ENCODE results near the gene C17orf107. TPM values are rescaled to one million over a fixed set of nuclear protein-coding genes. Genes with fewer than 3 reads are reported as not detected.

Gene C17orf107
- polyA plus RNA-seq, 1 donor from 2014 or later: 0.45 TPM

DNA sequence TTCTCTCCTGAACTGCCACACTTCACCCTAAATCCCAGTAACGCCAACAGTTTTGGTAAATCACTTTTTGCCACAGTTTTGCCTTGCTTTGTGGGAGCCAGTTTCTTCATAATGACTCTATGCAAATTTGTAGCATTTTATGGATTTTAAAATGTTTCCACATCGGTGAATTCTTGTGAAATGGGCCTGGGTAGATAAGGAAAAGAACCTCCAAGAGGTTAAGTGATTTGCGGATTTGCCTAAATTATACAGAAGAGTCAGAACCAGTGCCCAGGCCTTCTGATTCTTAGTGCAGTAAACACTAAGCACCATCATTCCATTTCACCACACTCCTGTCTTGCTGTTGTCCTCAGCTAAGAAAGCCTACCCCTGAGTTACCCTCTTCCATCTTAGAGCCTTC, 48.3 kb upstream of the C17orf107 start:
- no peaks in the 10 kb centered on the region for H3K9me2 ChIP-seq (ENCODE audit: insufficient read depth, low read length)
- H4K20me1 ChIP-seq (ENCODE audit: insufficient read depth): no peaks in the 10 kb centered on the region
- peaks cover 5% of the 10 kb centered on the region for H3K79me2 ChIP-seq (replicated peaks; ENCODE audit: insufficient read depth, low read length)
- no peak overlapping the region for H3K9ac ChIP-seq (ENCODE audit: low read length)
- no peaks in the 10 kb centered on the region for H3K9me3 ChIP-seq (ENCODE audit: low read length)
- H3K27ac ChIP-seq (ENCODE audit: low read length): no peak overlapping the region
- no peaks in the 10 kb centered on the region for H3K27me3 ChIP-seq (ENCODE audit: insufficient read depth, low read depth, low read length)
- no peak for TF ChIP-seq EZH2 (IDR thresholded peaks at IDR 0.05; ENCODE audit: borderline replicate concordance, insufficient read depth, low read length, poor library complexity, severe bottlenecking)
- no peak for TF ChIP-seq SMC3 (conservative IDR thresholded peaks at IDR 0.05; ENCODE audit: poor library complexity)
- no peak for TF ChIP-seq POLR2AphosphoS5 (IDR thresholded peaks at IDR 0.05)
- TF ChIP-seq, protein P1, sequence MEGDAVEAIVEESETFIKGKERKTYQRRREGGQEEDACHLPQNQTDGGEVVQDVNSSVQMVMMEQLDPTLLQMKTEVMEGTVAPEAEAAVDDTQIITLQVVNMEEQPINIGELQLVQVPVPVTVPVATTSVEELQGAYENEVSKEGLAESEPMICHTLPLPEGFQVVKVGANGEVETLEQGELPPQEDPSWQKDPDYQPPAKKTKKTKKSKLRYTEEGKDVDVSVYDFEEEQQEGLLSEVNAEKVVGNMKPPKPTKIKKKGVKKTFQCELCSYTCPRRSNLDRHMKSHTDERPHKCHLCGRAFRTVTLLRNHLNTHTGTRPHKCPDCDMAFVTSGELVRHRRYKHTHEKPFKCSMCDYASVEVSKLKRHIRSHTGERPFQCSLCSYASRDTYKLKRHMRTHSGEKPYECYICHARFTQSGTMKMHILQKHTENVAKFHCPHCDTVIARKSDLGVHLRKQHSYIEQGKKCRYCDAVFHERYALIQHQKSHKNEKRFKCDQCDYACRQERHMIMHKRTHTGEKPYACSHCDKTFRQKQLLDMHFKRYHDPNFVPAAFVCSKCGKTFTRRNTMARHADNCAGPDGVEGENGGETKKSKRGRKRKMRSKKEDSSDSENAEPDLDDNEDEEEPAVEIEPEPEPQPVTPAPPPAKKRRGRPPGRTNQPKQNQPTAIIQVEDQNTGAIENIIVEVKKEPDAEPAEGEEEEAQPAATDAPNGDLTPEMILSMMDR (IDR thresholded peaks at IDR 0.05; ENCODE audit: poor library complexity, severe bottlenecking): no peak
- TF ChIP-seq RAD21 (conservative IDR thresholded peaks at IDR 0.05): no peak
- TF ChIP-seq MXI1 (conservative IDR thresholded peaks at IDR 0.05; ENCODE audit: poor library complexity, severe bottlenecking): no peak
- no peak for TF ChIP-seq EP300 (conservative IDR thresholded peaks at IDR 0.05; ENCODE audit: poor library complexity, severe bottlenecking)
- no peak for TF ChIP-seq TAF1 (IDR thresholded peaks at IDR 0.05; ENCODE audit: low read depth)
- TF ChIP-seq, protein P2, sequence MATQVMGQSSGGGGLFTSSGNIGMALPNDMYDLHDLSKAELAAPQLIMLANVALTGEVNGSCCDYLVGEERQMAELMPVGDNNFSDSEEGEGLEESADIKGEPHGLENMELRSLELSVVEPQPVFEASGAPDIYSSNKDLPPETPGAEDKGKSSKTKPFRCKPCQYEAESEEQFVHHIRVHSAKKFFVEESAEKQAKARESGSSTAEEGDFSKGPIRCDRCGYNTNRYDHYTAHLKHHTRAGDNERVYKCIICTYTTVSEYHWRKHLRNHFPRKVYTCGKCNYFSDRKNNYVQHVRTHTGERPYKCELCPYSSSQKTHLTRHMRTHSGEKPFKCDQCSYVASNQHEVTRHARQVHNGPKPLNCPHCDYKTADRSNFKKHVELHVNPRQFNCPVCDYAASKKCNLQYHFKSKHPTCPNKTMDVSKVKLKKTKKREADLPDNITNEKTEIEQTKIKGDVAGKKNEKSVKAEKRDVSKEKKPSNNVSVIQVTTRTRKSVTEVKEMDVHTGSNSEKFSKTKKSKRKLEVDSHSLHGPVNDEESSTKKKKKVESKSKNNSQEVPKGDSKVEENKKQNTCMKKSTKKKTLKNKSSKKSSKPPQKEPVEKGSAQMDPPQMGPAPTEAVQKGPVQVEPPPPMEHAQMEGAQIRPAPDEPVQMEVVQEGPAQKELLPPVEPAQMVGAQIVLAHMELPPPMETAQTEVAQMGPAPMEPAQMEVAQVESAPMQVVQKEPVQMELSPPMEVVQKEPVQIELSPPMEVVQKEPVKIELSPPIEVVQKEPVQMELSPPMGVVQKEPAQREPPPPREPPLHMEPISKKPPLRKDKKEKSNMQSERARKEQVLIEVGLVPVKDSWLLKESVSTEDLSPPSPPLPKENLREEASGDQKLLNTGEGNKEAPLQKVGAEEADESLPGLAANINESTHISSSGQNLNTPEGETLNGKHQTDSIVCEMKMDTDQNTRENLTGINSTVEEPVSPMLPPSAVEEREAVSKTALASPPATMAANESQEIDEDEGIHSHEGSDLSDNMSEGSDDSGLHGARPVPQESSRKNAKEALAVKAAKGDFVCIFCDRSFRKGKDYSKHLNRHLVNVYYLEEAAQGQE (IDR thresholded peaks at IDR 0.05; ENCODE audit: borderline replicate concordance): no peak
- no peak overlapping the region for H2AFZ ChIP-seq (ENCODE audit: low read depth, low read length)
- H3K4me3 ChIP-seq (ENCODE audit: low read length): no peak overlapping the region
- no peaks in the 10 kb centered on the region for H3K36me3 ChIP-seq (ENCODE audit: insufficient read depth, low read length)
- H3F3A ChIP-seq (ENCODE audit: insufficient read depth, low read length, poor library complexity, severe bottlenecking): no peaks in the 10 kb centered on the region
- H3K4me2 ChIP-seq (ENCODE audit: low read length): no peak overlapping the region

DNA sequence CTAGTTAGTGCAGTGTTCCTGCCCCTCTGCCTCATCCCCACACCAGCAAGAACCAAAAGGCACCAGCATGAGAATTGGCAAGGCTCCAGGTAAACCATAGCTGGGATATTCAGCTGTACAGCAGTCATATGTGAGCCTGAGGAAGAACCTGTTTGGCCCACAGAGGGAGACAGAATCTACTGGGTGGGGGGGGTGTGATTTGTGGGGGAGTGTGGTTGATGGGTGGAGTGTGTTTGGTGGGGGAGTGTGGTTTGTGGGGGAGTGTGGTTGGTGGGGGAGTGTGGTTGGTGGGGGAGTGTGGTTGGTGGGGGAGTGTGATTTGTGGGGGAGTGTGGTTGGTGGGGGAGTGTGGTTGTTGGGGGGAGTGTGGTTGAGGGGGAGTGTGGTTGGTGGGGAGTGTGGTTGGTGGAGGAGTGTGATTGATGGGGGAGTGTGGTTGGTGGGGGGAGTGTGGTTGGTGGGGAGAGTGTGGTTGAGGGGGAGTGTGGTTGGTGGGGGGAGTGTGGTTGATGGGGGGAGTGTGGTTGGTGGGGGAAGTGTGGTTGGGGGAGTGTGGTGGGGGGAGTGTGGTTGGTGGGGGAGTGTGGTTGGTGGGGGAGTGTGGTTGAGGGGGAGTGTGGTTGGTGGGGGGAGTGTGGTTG, 46.6 kb upstream of the C17orf107 start:
- Histone ChIP-seq H3K27me3 (ENCODE audit: insufficient read depth, low read depth, low read length) (no peaks in the 10 kb centered on the region), H3F3A (ENCODE audit: insufficient read depth, low read length, poor library complexity, severe bottlenecking) (no peaks in the 10 kb centered on the region), H3K4me3 (ENCODE audit: low read length) (no peak overlapping the region), H4K20me1 (ENCODE audit: insufficient read depth) (no peaks in the 10 kb centered on the region), H3K9ac (ENCODE audit: low read length) (no peak overlapping the region), H3K27ac (ENCODE audit: low read length) (no peak overlapping the region), H3K79me2 (replicated peaks; ENCODE audit: insufficient read depth, low read length) (no peaks in the 10 kb centered on the region), H3K4me2 (ENCODE audit: low read length) (no peak overlapping the region), H3K36me3 (ENCODE audit: insufficient read depth, low read length) (no peaks in the 10 kb centered on the region), H3K9me3 (ENCODE audit: low read length) (no peaks in the 10 kb centered on the region), H3K9me2 (ENCODE audit: insufficient read depth, low read length) (no peaks in the 10 kb centered on the region), H2AFZ (ENCODE audit: low read depth, low read length) (no peak overlapping the region)
- TF ChIP-seq MXI1 (conservative IDR thresholded peaks at IDR 0.05; ENCODE audit: poor library complexity, severe bottlenecking) (no peak), POLR2AphosphoS5 (IDR thresholded peaks at IDR 0.05) (no peak), EP300 (conservative IDR thresholded peaks at IDR 0.05; ENCODE audit: poor library complexity, severe bottlenecking) (no peak)
- TF ChIP-seq, protein P2 (IDR thresholded peaks at IDR 0.05; ENCODE audit: borderline replicate concordance): no peak

Data from neural cell (in vitro differentiated cells).